ENCODE data around the gene MON1B.

DNA sequence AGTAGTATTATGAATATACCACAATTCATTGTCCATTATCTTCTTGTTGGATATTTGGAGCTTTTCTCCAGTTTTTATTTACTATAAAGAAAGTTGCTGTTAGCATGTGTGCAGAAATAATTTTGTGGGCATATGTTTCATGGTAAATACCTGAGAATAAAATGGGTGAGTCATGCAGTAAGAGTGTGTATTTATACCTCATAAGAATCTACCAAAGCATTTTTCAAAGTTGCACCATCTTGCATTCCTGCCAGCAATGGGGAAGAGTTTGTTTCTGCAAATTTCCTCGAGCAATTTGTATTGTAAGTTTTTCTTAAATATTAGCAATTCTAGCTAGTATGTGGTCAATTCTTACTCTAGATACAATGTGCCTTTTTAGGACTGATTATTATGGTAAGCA, 7.9 kb upstream of the MON1B start:
- TF ChIP-seq, protein P1, sequence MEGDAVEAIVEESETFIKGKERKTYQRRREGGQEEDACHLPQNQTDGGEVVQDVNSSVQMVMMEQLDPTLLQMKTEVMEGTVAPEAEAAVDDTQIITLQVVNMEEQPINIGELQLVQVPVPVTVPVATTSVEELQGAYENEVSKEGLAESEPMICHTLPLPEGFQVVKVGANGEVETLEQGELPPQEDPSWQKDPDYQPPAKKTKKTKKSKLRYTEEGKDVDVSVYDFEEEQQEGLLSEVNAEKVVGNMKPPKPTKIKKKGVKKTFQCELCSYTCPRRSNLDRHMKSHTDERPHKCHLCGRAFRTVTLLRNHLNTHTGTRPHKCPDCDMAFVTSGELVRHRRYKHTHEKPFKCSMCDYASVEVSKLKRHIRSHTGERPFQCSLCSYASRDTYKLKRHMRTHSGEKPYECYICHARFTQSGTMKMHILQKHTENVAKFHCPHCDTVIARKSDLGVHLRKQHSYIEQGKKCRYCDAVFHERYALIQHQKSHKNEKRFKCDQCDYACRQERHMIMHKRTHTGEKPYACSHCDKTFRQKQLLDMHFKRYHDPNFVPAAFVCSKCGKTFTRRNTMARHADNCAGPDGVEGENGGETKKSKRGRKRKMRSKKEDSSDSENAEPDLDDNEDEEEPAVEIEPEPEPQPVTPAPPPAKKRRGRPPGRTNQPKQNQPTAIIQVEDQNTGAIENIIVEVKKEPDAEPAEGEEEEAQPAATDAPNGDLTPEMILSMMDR (IDR thresholded peaks at IDR 0.05; ENCODE audit: insufficient read depth, low read length) = no peak
- TF ChIP-seq, protein P2, sequence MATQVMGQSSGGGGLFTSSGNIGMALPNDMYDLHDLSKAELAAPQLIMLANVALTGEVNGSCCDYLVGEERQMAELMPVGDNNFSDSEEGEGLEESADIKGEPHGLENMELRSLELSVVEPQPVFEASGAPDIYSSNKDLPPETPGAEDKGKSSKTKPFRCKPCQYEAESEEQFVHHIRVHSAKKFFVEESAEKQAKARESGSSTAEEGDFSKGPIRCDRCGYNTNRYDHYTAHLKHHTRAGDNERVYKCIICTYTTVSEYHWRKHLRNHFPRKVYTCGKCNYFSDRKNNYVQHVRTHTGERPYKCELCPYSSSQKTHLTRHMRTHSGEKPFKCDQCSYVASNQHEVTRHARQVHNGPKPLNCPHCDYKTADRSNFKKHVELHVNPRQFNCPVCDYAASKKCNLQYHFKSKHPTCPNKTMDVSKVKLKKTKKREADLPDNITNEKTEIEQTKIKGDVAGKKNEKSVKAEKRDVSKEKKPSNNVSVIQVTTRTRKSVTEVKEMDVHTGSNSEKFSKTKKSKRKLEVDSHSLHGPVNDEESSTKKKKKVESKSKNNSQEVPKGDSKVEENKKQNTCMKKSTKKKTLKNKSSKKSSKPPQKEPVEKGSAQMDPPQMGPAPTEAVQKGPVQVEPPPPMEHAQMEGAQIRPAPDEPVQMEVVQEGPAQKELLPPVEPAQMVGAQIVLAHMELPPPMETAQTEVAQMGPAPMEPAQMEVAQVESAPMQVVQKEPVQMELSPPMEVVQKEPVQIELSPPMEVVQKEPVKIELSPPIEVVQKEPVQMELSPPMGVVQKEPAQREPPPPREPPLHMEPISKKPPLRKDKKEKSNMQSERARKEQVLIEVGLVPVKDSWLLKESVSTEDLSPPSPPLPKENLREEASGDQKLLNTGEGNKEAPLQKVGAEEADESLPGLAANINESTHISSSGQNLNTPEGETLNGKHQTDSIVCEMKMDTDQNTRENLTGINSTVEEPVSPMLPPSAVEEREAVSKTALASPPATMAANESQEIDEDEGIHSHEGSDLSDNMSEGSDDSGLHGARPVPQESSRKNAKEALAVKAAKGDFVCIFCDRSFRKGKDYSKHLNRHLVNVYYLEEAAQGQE (IDR thresholded peaks at IDR 0.05; ENCODE audit: insufficient replicate concordance, low read depth) = no peak
- TF ChIP-seq POLR2AphosphoS5 (IDR thresholded peaks at IDR 0.05; ENCODE audit: low read depth) = no peak
- TF ChIP-seq SPI1 (IDR thresholded peaks at IDR 0.05; ENCODE audit: borderline replicate concordance, low read depth) = no peak

Measured in HL-60 (cell line).